Upper lobe of left lung (tissue), 6 donors: Measurements from ENCODE around the gene CSNK1G2. TPM values are rescaled to one million over a fixed set of nuclear protein-coding genes. Genes with fewer than 3 reads are reported as not detected.

Experiments used
- ATAC-seq, 2 donors: fragments of 200-7000 bp; cut with Tn5 transposase; one replicate each; pipeline ENCODE4 v1.9.1; 2022; ENCODE audit warnings: mild to moderate bottlenecking in 2 of 2, moderate library complexity in 2 of 2; ENCODE audit not compliant: low FRiP score in 2 of 2
- DNase-seq, 2 donors: peaks; one replicate each; pipeline ENCODE4 v3.0.0-alpha.2; 2019 to 2020
- H3K27ac ChIP-seq, 4 donors: fragments of 200-600 bp; sonication (generic); one replicate each; pipeline ENCODE4 v1.5.1; 2016 to 2019
- H3K27me3 ChIP-seq, 4 donors: fragments of 200-600 bp; sonication (generic); one replicate each; pipeline ENCODE4 v1.5.1; 2017 to 2019
- H3K36me3 ChIP-seq, 4 donors: fragments of 200-600 bp; sonication (generic); one replicate each; pipeline ENCODE4 v1.5.1; 2016 to 2019
- H3K4me1 ChIP-seq, 4 donors: fragments of 200-600 bp; sonication (generic); one replicate each; pipeline ENCODE4 v1.5.1; 2018 to 2019
- H3K4me3 ChIP-seq, 4 donors: fragments of 200-600 bp; sonication (generic); one replicate each; pipeline ENCODE4 v1.5.1; 2017 to 2019; ENCODE audit warnings: mild to moderate bottlenecking in 2 of 4, moderate library complexity in 1 of 4
- H3K9me3 ChIP-seq, 4 donors: fragments of 200-600 bp; sonication (generic); one replicate each; pipeline ENCODE4 v1.5.1; 2018 to 2019
- EP300 ChIP-seq, 4 donors: sonication (generic); formaldehyde crosslinking; IDR thresholded peaks; one replicate each; pipeline ENCODE4 v1.5.1; 2017; ENCODE audit warnings: antibody characterized with exemption in 4 of 4, control low read depth in 2 of 4
- POLR2A ChIP-seq, 4 donors: fragments of 450-650 bp; IDR thresholded peaks; one replicate each; pipeline ENCODE4 v1.5.1; 2016 to 2017; ENCODE audit warnings: antibody characterized with exemption in 4 of 4, mild to moderate bottlenecking in 2 of 4
- POLR2AphosphoS5 ChIP-seq, 2 donors: sonication (generic); formaldehyde crosslinking; IDR thresholded peaks; one replicate each; pipeline ENCODE4 v1.5.1; 2017; ENCODE audit warnings: antibody characterized with exemption in 2 of 2
- WGBS, 2 donors: methylation state at CpG; one replicate each; pipeline ENCODE4 v1.1.5; 2017 to 2018; 5-methylcytosine and 5-hydroxymethylcytosine counted together
- total RNA-seq, 6 donors: library from RNA; depleted of rRNA in 4 of 6; stranded (reverse); fragments of >200 nt in 4 of 6; gene quantifications; one replicate each; pipeline versions ENCODE4 v1.1.0 to v1.2.1, GENCODE V29; 2016 to 2021
- TF ChIP-seq, protein P1 (sequence below), 6 experiments: fragments of 450-650 bp in 4 of 6; fragments of 200-600 bp in 2 of 6; sonication (generic) in 2 of 6; IDR thresholded peaks; one replicate each; pipeline ENCODE4 v1.5.1; 2016 to 2019; ENCODE audit warnings: antibody characterized with exemption in 6 of 6
- donor health status: DM: no; HTN: no; CAD: no; lungs with moderate emphysema.
- donor health status: DM: no; HTN: yes; CAD: no; lungs with severe emphysema.

The CSNK1G2 gene
- total RNA-seq, 6 donors from 2014 or later = 49.9 to 176 (median 75.4) TPM

DNA sequence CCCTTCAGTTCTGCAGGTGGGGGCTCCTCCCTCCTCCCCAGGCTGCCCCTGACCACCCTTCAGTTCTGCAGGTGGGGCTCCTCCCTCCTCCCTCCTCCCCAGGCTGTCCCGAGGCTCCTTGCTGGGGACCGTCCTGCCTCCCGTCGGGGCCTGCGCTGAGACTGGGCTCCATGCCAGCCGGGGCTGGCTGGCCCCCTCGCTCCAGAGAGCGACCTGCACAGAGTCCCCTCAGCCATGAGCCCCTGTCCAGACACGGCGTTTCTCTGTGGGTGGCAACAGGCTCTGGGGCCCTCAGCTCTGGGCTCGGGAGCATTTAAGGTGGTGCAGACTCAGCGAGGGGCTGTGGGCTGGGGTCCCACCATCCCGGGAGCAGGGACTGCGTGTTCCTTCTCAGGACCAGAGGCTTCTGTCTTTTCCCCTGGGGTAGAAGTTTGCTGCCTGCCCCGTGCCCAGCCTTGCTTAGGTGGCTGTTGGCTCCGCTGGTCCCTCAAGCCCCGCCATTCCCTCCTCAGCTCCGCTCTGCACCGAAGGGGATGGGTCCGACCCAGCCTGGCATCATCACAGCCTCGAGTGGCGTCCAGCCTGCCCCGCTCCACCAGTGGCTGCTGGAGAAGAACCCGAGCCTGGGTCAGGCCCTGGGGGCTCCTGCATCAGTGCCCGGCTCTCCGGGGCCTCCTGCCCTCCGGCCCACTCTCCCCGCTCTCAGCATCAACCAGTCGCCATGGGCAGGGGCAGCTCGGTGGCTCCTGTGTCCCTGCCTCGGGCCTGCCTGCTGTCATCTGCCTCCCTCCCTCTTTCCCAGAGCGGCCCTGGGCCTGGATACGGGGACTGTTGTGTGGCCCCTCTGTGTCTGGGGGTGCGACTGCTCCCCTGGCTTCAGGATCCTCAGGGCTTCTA, 27.6 kb downstream of the CSNK1G2 start:
- Histone ChIP-seq H3K4me3 (no peak overlapping the region), H3K27me3 (no peaks in the 10 kb centered on the region), H3K4me1 (no peaks in the 10 kb centered on the region), H3K27ac (no peak overlapping the region), H3K9me3 (no peaks in the 10 kb centered on the region), H3K36me3 (peaks cover 6 to 30% (median 20%) of the 10 kb centered on the region in 4 donors)
- DNase-seq (peak in 1 of 2 donors; percentile 70), ATAC-seq (peak in 1 of 2 donors; percentile 6)
- WGBS, 2 donors = 79 to 87% methylated on average over 22 to 25 of the region's 34 CpGs
- TF ChIP-seq POLR2AphosphoS5 (IDR thresholded peaks at IDR 0.05) (no peak), POLR2A (IDR thresholded peaks at IDR 0.05) (no peak), EP300 (IDR thresholded peaks at IDR 0.05) (no peak)
- TF ChIP-seq, protein P1, sequence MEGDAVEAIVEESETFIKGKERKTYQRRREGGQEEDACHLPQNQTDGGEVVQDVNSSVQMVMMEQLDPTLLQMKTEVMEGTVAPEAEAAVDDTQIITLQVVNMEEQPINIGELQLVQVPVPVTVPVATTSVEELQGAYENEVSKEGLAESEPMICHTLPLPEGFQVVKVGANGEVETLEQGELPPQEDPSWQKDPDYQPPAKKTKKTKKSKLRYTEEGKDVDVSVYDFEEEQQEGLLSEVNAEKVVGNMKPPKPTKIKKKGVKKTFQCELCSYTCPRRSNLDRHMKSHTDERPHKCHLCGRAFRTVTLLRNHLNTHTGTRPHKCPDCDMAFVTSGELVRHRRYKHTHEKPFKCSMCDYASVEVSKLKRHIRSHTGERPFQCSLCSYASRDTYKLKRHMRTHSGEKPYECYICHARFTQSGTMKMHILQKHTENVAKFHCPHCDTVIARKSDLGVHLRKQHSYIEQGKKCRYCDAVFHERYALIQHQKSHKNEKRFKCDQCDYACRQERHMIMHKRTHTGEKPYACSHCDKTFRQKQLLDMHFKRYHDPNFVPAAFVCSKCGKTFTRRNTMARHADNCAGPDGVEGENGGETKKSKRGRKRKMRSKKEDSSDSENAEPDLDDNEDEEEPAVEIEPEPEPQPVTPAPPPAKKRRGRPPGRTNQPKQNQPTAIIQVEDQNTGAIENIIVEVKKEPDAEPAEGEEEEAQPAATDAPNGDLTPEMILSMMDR (IDR thresholded peaks at IDR 0.05) = no peak

DNA sequence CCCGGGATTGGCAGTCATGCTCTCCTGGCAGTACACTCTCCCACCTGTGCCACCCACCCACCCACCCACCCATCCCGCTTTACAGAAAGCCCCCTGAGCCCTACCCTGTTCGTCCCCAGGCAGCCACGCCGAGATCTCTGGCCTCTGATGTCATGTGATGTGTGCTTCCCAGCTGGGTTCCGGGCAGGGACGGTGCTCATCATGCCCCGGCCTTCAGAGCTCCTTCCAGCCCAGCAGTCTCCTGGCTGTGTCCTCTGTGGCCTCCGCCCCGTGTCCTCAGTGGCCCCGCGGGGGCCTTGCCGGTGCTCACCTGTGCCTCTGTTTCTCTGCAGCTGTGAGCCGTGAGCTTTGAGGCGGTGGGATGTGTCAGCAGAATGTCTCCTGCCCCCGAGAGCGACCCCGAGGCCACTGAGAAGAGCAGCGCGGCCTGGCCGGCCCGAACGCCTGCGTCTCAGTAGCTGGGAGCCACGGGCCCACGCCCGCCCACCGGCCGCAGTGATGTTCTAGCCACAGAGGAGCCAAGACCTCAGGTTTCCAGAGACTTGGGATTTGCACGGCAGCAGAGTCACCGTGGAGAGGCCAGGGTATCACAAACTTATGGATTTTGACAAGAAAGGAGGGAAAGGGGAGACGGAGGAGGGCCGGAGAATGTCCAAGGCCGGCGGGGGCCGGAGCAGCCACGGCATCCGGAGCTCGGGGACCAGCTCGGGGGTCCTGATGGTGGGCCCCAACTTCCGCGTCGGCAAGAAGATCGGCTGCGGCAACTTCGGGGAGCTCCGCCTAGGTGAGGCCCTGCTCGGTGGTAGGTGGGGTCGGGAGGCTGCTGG, 28.4 kb downstream of the CSNK1G2 start:
- H3K4me3 ChIP-seq = no peak overlapping the region
- TF ChIP-seq POLR2AphosphoS5 (IDR thresholded peaks at IDR 0.05) (no peak), POLR2A (IDR thresholded peaks at IDR 0.05) (no peak), EP300 (IDR thresholded peaks at IDR 0.05) (no peak)
- TF ChIP-seq, protein P1 (IDR thresholded peaks at IDR 0.05) = no peak
- H3K36me3 ChIP-seq = peaks cover 6 to 33% (median 22%) of the 10 kb centered on the region in 4 donors
- H3K4me1 ChIP-seq = no peaks in the 10 kb centered on the region
- no peak overlapping the region for H3K27ac ChIP-seq
- no peaks in the 10 kb centered on the region for H3K27me3 ChIP-seq
- no peak for ATAC-seq
- WGBS, 2 donors = 94 to 95% methylated on average over 28 to 44 of the region's 49 CpGs
- H3K9me3 ChIP-seq = no peaks in the 10 kb centered on the region
- peak in 1 of 2 donors; percentile 77 for DNase-seq

DNA sequence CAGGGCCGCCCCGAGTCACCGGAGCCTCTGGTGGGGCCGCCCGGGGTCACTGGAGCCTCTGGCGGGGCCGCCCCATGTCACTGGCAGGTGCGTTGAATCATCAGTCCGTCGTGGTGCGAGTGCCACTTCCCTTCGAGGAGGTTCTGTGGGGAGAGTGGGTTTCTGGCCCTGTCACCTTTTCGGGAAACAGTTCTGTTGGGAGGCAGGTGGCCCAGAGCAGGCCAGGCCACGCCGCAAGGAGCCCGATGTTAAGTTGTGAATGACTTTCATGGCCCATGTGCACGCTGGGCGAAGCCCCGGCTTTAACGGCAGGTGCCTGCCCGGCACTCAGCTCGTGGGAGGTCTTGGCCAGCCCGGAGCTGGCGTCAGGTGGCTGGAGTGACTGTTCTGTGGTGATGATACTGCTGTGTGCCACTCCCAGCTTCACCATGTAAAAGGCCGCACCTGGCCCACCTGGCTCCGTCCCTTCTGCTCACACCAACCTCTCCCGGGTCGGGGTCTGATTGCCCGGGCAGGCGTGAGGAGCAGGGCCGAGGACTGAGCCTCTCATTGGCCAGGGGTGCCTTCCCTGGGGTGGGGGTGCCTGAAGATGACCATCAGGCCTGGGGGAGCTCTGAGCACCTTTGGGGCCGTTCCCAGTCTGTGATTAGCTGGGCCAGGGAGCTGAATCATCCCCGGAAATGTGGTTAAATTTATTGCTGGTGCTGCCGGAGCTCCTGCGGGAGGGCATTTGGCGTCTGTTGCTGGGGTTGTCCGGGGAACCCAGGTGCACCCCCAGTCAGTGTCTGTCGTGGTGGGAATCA, 29.2 kb downstream of the CSNK1G2 start:
- WGBS, 2 donors = 96 to 97% methylated on average over 6 to 26 of the region's 38 CpGs

More for the DNA sequence above, 29.2 kb downstream of the CSNK1G2 start:
- no peak for TF ChIP-seq POLR2A (IDR thresholded peaks at IDR 0.05)
- no peak for TF ChIP-seq EP300 (IDR thresholded peaks at IDR 0.05)
- TF ChIP-seq, protein P1 (IDR thresholded peaks at IDR 0.05) = no peak
- TF ChIP-seq POLR2AphosphoS5 (IDR thresholded peaks at IDR 0.05) = no peak
- Histone ChIP-seq H3K27ac (no peak overlapping the region), H3K27me3 (no peaks in the 10 kb centered on the region), H3K9me3 (no peaks in the 10 kb centered on the region), H3K4me1 (no peaks in the 10 kb centered on the region), H3K36me3 (peaks cover 6 to 41% (median 25%) of the 10 kb centered on the region in 4 donors), H3K4me3 (no peak overlapping the region)
- no peak for ATAC-seq
- peak in 1 of 2 donors; percentile 77 for DNase-seq
